Esophagus squamous epithelium (tissue), 5 donors: Measurements from ENCODE around the gene NUDCD3. TPM values are rescaled to one million over a fixed set of nuclear protein-coding genes. Genes with fewer than 3 reads are reported as not detected.

Experiments
- DNase-seq: peaks from one replicate; lab custom pipeline; 2025; lab: John Stamatoyannopoulos, UW
- H3K27ac ChIP-seq, 4 donors: fragments of 200-600 bp; sonication (generic); one replicate each; pipeline ENCODE4 v1.5.1; 2016 to 2019; ENCODE audit warnings: mild to moderate bottlenecking in 1 of 4
- H3K27me3 ChIP-seq, 4 donors: fragments of 200-600 bp; sonication (generic); 1 replicate in 3 of 4; 2 replicates in 1 of 4; pipeline versions ENCODE4 v1.5.1 to v1.6.0; 2017 to 2021; ENCODE audit warnings: antibody characterized with exemption in 1 of 4
- H3K36me3 ChIP-seq, 3 donors: fragments of 200-600 bp; sonication (generic); one replicate each; pipeline ENCODE4 v1.5.1; 2016 to 2019
- H3K4me1 ChIP-seq, 3 donors: fragments of 200-600 bp; sonication (generic); one replicate each; pipeline ENCODE4 v1.5.1; 2017 to 2019
- H3K4me3 ChIP-seq, 4 donors: fragments of 200-600 bp; sonication (generic); 1 replicate in 3 of 4; 2 replicates in 1 of 4; pipeline ENCODE4 v1.5.1; 2016 to 2019; ENCODE audit warnings: mild to moderate bottlenecking in 2 of 4, moderate library complexity in 1 of 4
- H3K9me3 ChIP-seq, 3 donors: fragments of 200-600 bp; sonication (generic); one replicate each; pipeline ENCODE4 v1.5.1; 2016 to 2019
- CTCF ChIP-seq, 6 experiments: fragments of 450-650 bp in 4 of 6; fragments of 200-600 bp in 2 of 6; sonication (generic) in 2 of 6; IDR thresholded peaks; one replicate each; pipeline ENCODE4 v1.5.1; 2016 to 2019; ENCODE audit warnings: antibody characterized with exemption in 6 of 6, mild to moderate bottlenecking in 4 of 6, moderate library complexity in 4 of 6
- POLR2A ChIP-seq, 4 donors: fragments of 450-650 bp; IDR thresholded peaks; one replicate each; pipeline ENCODE4 v1.6.1; 2017; ENCODE audit warnings: antibody characterized with exemption in 4 of 4, mild to moderate bottlenecking in 4 of 4, moderate library complexity in 3 of 4
- WGBS, 2 donors: methylation state at CpG; one replicate each; pipeline ENCODE4 v1.1.5; 2018; 5-methylcytosine and 5-hydroxymethylcytosine counted together
- intact Hi-C: fragments of 100-400 bp; cut with DNase I; formaldehyde crosslinking; loops from one replicate; pipeline ENCODE4 v1.15.0; 2022
- total RNA-seq, 4 donors: library from RNA; depleted of rRNA; stranded (reverse); fragments of >200 nt; gene quantifications; one replicate each; pipeline ENCODE4 v1.1.0, GENCODE V29; 2016
- donor health status: DM: yes; HTN: yes; CAD: no.

The NUDCD3 gene
- total RNA-seq, 4 donors from 2014 or later = 33.5 to 54.0 (median 47.0) TPM

GRCh38 chr7:44471850-44472249, 18.6 kb downstream of the NUDCD3 start:
- TF ChIP-seq CTCF (IDR thresholded peaks at IDR 0.05) (no peak), POLR2A (IDR thresholded peaks at IDR 0.05) (no peak)
- 82 to 83% methylated on average over 3 of the region's 3 CpGs for WGBS, 2 donors
- no peak overlapping the region for H3K27ac ChIP-seq
- intact Hi-C loops = loop anchor here (10.0 kb wide), 1 partner anchor 227 kb away; no protein-coding TSS in a partner anchor
- peaks cover 4 to 30% (median 7%) of the 10 kb centered on the region in 3 donors for H3K4me1 ChIP-seq
- H3K36me3 ChIP-seq = peaks cover 0 to 80% (median 6%) of the 10 kb centered on the region in 3 donors
- no peak for DNase-seq
- no peaks in the 10 kb centered on the region for H3K27me3 ChIP-seq
- no peaks in the 10 kb centered on the region for H3K9me3 ChIP-seq
- no peak overlapping the region for H3K4me3 ChIP-seq

GRCh38 chr7:44471436-44471835, 19.0 kb downstream of the NUDCD3 start:
- TF ChIP-seq POLR2A (IDR thresholded peaks at IDR 0.05) (no peak), CTCF (IDR thresholded peaks at IDR 0.05) (no peak)
- intact Hi-C loops = loop anchor here (10.0 kb wide), 1 partner anchor 227 kb away; no protein-coding TSS in a partner anchor
- peaks cover 4 to 29% (median 7%) of the 10 kb centered on the region in 3 donors for H3K4me1 ChIP-seq
- peaks cover 0 to 80% (median 6%) of the 10 kb centered on the region in 3 donors for H3K36me3 ChIP-seq
- DNase-seq = no peak
- WGBS, 2 donors = 89 to 100% methylated on average over 1 of the region's 1 CpG
- H3K4me3 ChIP-seq = no peak overlapping the region
- H3K9me3 ChIP-seq = no peaks in the 10 kb centered on the region
- H3K27ac ChIP-seq = no peak overlapping the region
- H3K27me3 ChIP-seq = no peaks in the 10 kb centered on the region

GRCh38 chr7:44470628-44471245, 19.7 kb downstream of the NUDCD3 start:
- 77 to 98% methylated on average over 5 of the region's 5 CpGs for WGBS, 2 donors
- peaks cover 0 to 80% (median 6%) of the 10 kb centered on the region in 3 donors for H3K36me3 ChIP-seq
- H3K4me1 ChIP-seq = peaks cover 4 to 29% (median 7%) of the 10 kb centered on the region in 3 donors

GRCh38 chr7:44470135-44470479, 20.4 kb downstream of the NUDCD3 start:
- WGBS, 2 donors = 94 to 100% methylated on average over 2 of the region's 2 CpGs
- TF ChIP-seq CTCF (IDR thresholded peaks at IDR 0.05) = no peak
- TF ChIP-seq POLR2A (IDR thresholded peaks at IDR 0.05) = no peak
- no peaks in the 10 kb centered on the region for H3K27me3 ChIP-seq
- H3K4me3 ChIP-seq = no peak overlapping the region
- intact Hi-C loops = loop anchor here (10.0 kb wide), 1 partner anchor 225 kb away; no protein-coding TSS in a partner anchor
- peaks cover 4 to 29% (median 7%) of the 10 kb centered on the region in 3 donors for H3K4me1 ChIP-seq
- H3K9me3 ChIP-seq = no peaks in the 10 kb centered on the region
- peaks cover 0 to 80% (median 6%) of the 10 kb centered on the region in 3 donors for H3K36me3 ChIP-seq
- no peak for DNase-seq
- H3K27ac ChIP-seq = no peak overlapping the region

More at GRCh38 chr7:44470628-44471245, 19.7 kb downstream of the NUDCD3 start:
- H3K9me3 ChIP-seq = no peaks in the 10 kb centered on the region
- no peak for TF ChIP-seq CTCF (IDR thresholded peaks at IDR 0.05)
- TF ChIP-seq POLR2A (IDR thresholded peaks at IDR 0.05) = no peak
- H3K4me3 ChIP-seq = no peak overlapping the region
- no peaks in the 10 kb centered on the region for H3K27me3 ChIP-seq
- no peak overlapping the region for H3K27ac ChIP-seq
- DNase-seq = no peak
- intact Hi-C loops = loop anchor here (10.0 kb wide), 1 partner anchor 226 kb away; no protein-coding TSS in a partner anchor

GRCh38 chr7:44469461-44470134, 20.9 kb downstream of the NUDCD3 start:
- Histone ChIP-seq H3K27ac (no peak overlapping the region), H3K9me3 (no peaks in the 10 kb centered on the region), H3K4me1 (peaks cover 4 to 29% (median 7%) of the 10 kb centered on the region in 3 donors), H3K4me3 (no peak overlapping the region), H3K27me3 (no peaks in the 10 kb centered on the region), H3K36me3 (peaks cover 0 to 80% (median 6%) of the 10 kb centered on the region in 3 donors)
- intact Hi-C loops = loop anchor here (10.0 kb wide), 1 partner anchor 225 kb away; no protein-coding TSS in a partner anchor
- no peak for DNase-seq
- no peak for TF ChIP-seq POLR2A (IDR thresholded peaks at IDR 0.05)
- no peak for TF ChIP-seq CTCF (IDR thresholded peaks at IDR 0.05)
- WGBS, 2 donors = 42 to 50% methylated on average over 4 of the region's 4 CpGs
